OCI-LY7 (cell line): ENCODE data around the gene SEPSECS. TPM values are rescaled to one million over a fixed set of nuclear protein-coding genes. Genes with fewer than 3 reads are reported as not detected.

Experiments
- BruUV-seq: library from RNA; stranded (reverse); fragments of 400-500 nt; replicated peaks from 2 replicates; lab custom pipeline; 2021; lab: Mats Ljungman, UMichigan
- CTCF ChIA-PET: fragments of 300-600 bp; sonication (Branson Sonifier 250); formaldehyde crosslinking; loops from one replicate; lab custom pipeline; 2022; ENCODE audit warnings: antibody characterized with exemption; ENCODE audit not compliant: unreplicated experiment; lab: Charles Lee
- POLR2A ChIA-PET: fragments of 300-600 bp; sonication (Branson Sonifier 250); formaldehyde crosslinking; loops from one replicate; lab custom pipeline; 2022; ENCODE audit warnings: antibody characterized with exemption; lab: Charles Lee
- DNase-seq: peaks from one replicate; pipeline ENCODE4 v3.0.0-alpha.2; 2015; ENCODE audit warnings: low spot score
- H2AFZ ChIP-seq: fragments of 200-600 bp; sonication (generic), shearing (Covaris generic); 2 replicates; pipeline ENCODE4 v1.6.1; 2014; ENCODE audit warnings: mild to moderate bottlenecking, antibody characterized with exemption, low read length, moderate library complexity
- H3K27ac ChIP-seq: fragments of 200-600 bp; sonication (generic); 2 replicates; pipeline ENCODE4 v1.5.1; 2014; ENCODE audit warnings: mixed run types, low read depth, mild to moderate bottlenecking, moderate library complexity, low read length, inconsistent platforms; ENCODE audit not compliant: poor library complexity, severe bottlenecking
- H3K36me3 ChIP-seq: fragments of 200-600 bp; sonication (generic); 2 replicates; pipeline ENCODE4 v1.6.1; 2014; ENCODE audit warnings: mild to moderate bottlenecking, antibody characterized with exemption, low read length, moderate library complexity, mixed read lengths; ENCODE audit not compliant: insufficient read depth
- H3K4me1 ChIP-seq: fragments of 200-600 bp; sonication (generic); 2 replicates; pipeline ENCODE4 v1.5.1; 2014; ENCODE audit warnings: mild to moderate bottlenecking, low read length; ENCODE audit not compliant: insufficient read depth, poor library complexity, severe bottlenecking
- H3K4me2 ChIP-seq: fragments of 200-600 bp; sonication (generic); 2 replicates; pipeline ENCODE4 v1.6.1; 2014; ENCODE audit warnings: mild to moderate bottlenecking, low read length
- H3K4me3 ChIP-seq: fragments of 200-600 bp; sonication (generic); 2 replicates; pipeline ENCODE4 v1.5.1; 2014; ENCODE audit warnings: mild to moderate bottlenecking, low read depth, low read length; ENCODE audit not compliant: poor library complexity, severe bottlenecking
- H3K79me2 ChIP-seq: fragments of 200-600 bp; sonication (generic); 2 replicates; pipeline ENCODE4 v1.6.1; 2016; ENCODE audit warnings: low read depth, mild to moderate bottlenecking, low read length, moderate library complexity, mixed read lengths; ENCODE audit not compliant: insufficient read depth
- H3K9me2 ChIP-seq: fragments of 200-600 bp; sonication (generic); 2 replicates; pipeline ENCODE4 v1.6.1; 2016; ENCODE audit warnings: mild to moderate bottlenecking, low read length, mixed read lengths; ENCODE audit not compliant: insufficient read depth
- H3K9me3 ChIP-seq: fragments of 200-600 bp; sonication (generic); 2 replicates; pipeline ENCODE4 v1.6.1; 2014; ENCODE audit warnings: mild to moderate bottlenecking, mixed run types, low read length, mixed read lengths
- H4K20me1 ChIP-seq: fragments of 200-600 bp; sonication (generic); 2 replicates; pipeline ENCODE4 v1.6.1; 2014; ENCODE audit warnings: mild to moderate bottlenecking, antibody characterized with exemption, low read length, moderate library complexity, mixed read lengths; ENCODE audit not compliant: insufficient read depth
- EZH2phosphoT487 ChIP-seq: fragments of 200-600 bp; sonication (generic); IDR thresholded peaks from 2 replicates; pipeline ENCODE4 v1.6.1; 2018; ENCODE audit warnings: low read depth, borderline replicate concordance, mild to moderate bottlenecking, mixed run types, antibody characterized with exemption, low read length, moderate library complexity, mixed read lengths
- intact Hi-C: fragments of 100-400 bp; cut with micrococcal nuclease; formaldehyde crosslinking; loops from one replicate; pipeline ENCODE4 v1.10.0; 2022; ENCODE audit not compliant: unreplicated experiment
- total RNA-seq, 2 experiments: library from RNA; depleted of rRNA in 1 of 2; stranded (reverse); fragments of >200 nt in 1 of 2; shearing (Covaris generic) in 1 of 2; gene quantifications; 2 replicates each; pipeline ENCODE4 v1.2.3, GENCODE V29; 2014 to 2022
- TF ChIP-seq, protein P1 (sequence below): fragments of 200-600 bp; sonication (generic); conservative IDR thresholded peaks from 2 replicates; pipeline ENCODE4 v1.5.1; 2014; ENCODE audit warnings: mild to moderate bottlenecking, antibody characterized with exemption, low read length, moderate library complexity, mixed read lengths

SEPSECS gene
- total RNA-seq, 2 experiments from 2014 or later: 5.0 to 13.0 TPM

GRCh38 chr4:25123236-25123635 is 37.0 kb downstream of the SEPSECS start:
- Histone ChIP-seq H3K9me2 (no peaks in the 10 kb centered on the region), H3K4me2 (no peak overlapping the region), H4K20me1 (no peaks in the 10 kb centered on the region), H3K27ac (no peak overlapping the region), H3K4me1 (no peaks in the 10 kb centered on the region), H2AFZ (no peak overlapping the region), H3K9me3 (no peaks in the 10 kb centered on the region), H3K36me3 (peaks cover 22% of the 10 kb centered on the region), H3K79me2 (no peaks in the 10 kb centered on the region), H3K4me3 (no peak overlapping the region)
- no TSS peak for BruUV-seq
- DNase-seq: no peak
- POLR2A ChIA-PET: no interaction called here
- intact Hi-C loops: no loop called here
- TF ChIP-seq, protein P1, sequence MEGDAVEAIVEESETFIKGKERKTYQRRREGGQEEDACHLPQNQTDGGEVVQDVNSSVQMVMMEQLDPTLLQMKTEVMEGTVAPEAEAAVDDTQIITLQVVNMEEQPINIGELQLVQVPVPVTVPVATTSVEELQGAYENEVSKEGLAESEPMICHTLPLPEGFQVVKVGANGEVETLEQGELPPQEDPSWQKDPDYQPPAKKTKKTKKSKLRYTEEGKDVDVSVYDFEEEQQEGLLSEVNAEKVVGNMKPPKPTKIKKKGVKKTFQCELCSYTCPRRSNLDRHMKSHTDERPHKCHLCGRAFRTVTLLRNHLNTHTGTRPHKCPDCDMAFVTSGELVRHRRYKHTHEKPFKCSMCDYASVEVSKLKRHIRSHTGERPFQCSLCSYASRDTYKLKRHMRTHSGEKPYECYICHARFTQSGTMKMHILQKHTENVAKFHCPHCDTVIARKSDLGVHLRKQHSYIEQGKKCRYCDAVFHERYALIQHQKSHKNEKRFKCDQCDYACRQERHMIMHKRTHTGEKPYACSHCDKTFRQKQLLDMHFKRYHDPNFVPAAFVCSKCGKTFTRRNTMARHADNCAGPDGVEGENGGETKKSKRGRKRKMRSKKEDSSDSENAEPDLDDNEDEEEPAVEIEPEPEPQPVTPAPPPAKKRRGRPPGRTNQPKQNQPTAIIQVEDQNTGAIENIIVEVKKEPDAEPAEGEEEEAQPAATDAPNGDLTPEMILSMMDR: no peak
- no peak for TF ChIP-seq EZH2phosphoT487
- CTCF ChIA-PET: no interaction called here

- no peak overlapping the region for H3K27ac ChIP-seq
- ChIA-PET CTCF (no interaction called here), POLR2A (interaction anchor here (0.7 kb wide), 1 partner anchor 42 kb away, joined by 3 read pairs; no protein-coding TSS in a partner anchor)
- no TSS peak for BruUV-seq
- H3K9me2 ChIP-seq: no peaks in the 10 kb centered on the region
- no peak overlapping the region for H3K4me3 ChIP-seq
- peaks cover 20% of the 10 kb centered on the region for H3K36me3 ChIP-seq
- intact Hi-C loops: no loop called here
- no peaks in the 10 kb centered on the region for H3K9me3 ChIP-seq
- no peaks in the 10 kb centered on the region for H3K79me2 ChIP-seq
- no peak for DNase-seq
- H3K4me2 ChIP-seq: no peak overlapping the region
- TF ChIP-seq, protein P1: no peak
- TF ChIP-seq EZH2phosphoT487: no peak
- no peaks in the 10 kb centered on the region for H3K4me1 ChIP-seq
- no peak overlapping the region for H2AFZ ChIP-seq
- no peaks in the 10 kb centered on the region for H4K20me1 ChIP-seq
These were observed 39.9 kb downstream of the SEPSECS start for GRCh38 chr4:25120146-25120940.
